K562 (cell line): ENCODE measurements around the gene PHLDB3. TPM values are rescaled to one million over a fixed set of nuclear protein-coding genes. Genes with fewer than 3 reads are reported as not detected.

Experiments
- ATAC-seq: fragments of 200-7000 bp; cut with Tn5 transposase; 3 replicates; pipeline ENCODE4 v1.9.1; 2020; ENCODE audit warnings: moderate library complexity
- BruUV-seq: library from RNA; stranded (reverse); fragments of 400-500 nt; replicated peaks from 2 replicates; lab custom pipeline; 2021; lab: Mats Ljungman, UMichigan
- CTCF ChIA-PET: fragments of 300-600 bp; formaldehyde crosslinking; extraction: SDS; loops from one replicate; lab custom pipeline; 2021; ENCODE audit warnings: low intra/inter-chr PET ratio; lab: Yijun Ruan, JAX
- POLR2A ChIA-PET: fragments of 300-600, 350-650 bp; sonication (Branson Sonifier 250); formaldehyde crosslinking; extraction: SDS; loops from one replicate; lab custom pipeline; 2021; ENCODE audit warnings: antibody characterized with exemption, inconsistent platforms; lab: Yijun Ruan, JAX
- DNase-seq, 4 experiments: peaks; one replicate each; pipeline versions ENCODE4 v3.0.0 to v3.0.0-alpha.2; 2011 to 2018; ENCODE audit warnings: low spot score in 3 of 4, mixed read lengths in 3 of 4; ENCODE audit errors: extremely low read depth in 1 of 4
- FAIRE-seq: peaks from 2 replicates; lab custom pipeline; 2011; peaks lifted over from hg19 to GRCh38; lab: Jason Lieb, UNC
- H2AFZ ChIP-seq: 2 replicates; pipeline ENCODE4 v1.6.0; 2011; ENCODE audit warnings: low read depth, low read length, control low read depth, inconsistent platforms
- H3K27ac ChIP-seq: fragments of 200-600 bp; 3 replicates; pipeline ENCODE4 v1.8.0; 2011; ENCODE audit warnings: low read depth, mild to moderate bottlenecking, control low read depth, inconsistent platforms, low read length, moderate library complexity, mixed read lengths; ENCODE audit errors: extremely low read depth
- H3K27me3 ChIP-seq, 2 experiments: fragments of 300-600 bp in 1 of 2; 2 replicates in 1 of 2; 3 replicates in 1 of 2; pipeline versions ENCODE4 v1.6.0 to v1.8.0; 2011; ENCODE audit warnings: inconsistent platforms in 2 of 2, low read length in 2 of 2, mild to moderate bottlenecking in 1 of 2, mixed read lengths in 1 of 2, moderate library complexity in 1 of 2; ENCODE audit not compliant: control insufficient read depth in 2 of 2, insufficient read depth in 2 of 2
- H3K36me3 ChIP-seq: fragments of 300-600 bp; 3 replicates; pipeline ENCODE4 v1.8.0; 2011; ENCODE audit warnings: mild to moderate bottlenecking, low read length, inconsistent platforms; ENCODE audit not compliant: control insufficient read depth, insufficient read depth
- H3K4me1 ChIP-seq, 2 experiments: fragments of 200-600 bp in 1 of 2; replicated peaks in 1 of 2; 2 replicates in 1 of 2; 3 replicates in 1 of 2; pipeline versions ENCODE4 v1.5.1 to v1.8.0; 2011; ENCODE audit warnings: inconsistent platforms in 2 of 2, low read length in 2 of 2, mild to moderate bottlenecking in 1 of 2, mixed read lengths in 1 of 2, moderate library complexity in 1 of 2; ENCODE audit not compliant: control insufficient read depth in 2 of 2, insufficient read depth in 2 of 2
- H3K4me2 ChIP-seq: 2 replicates; pipeline ENCODE4 v1.6.1; 2011; ENCODE audit warnings: low read length, control low read depth, inconsistent platforms, mixed read lengths; ENCODE audit not compliant: insufficient read depth
- H3K4me3 ChIP-seq: fragments of 200-600 bp; sonication (generic), shearing (Covaris generic); 2 replicates; pipeline ENCODE4 v1.5.1; 2016; ENCODE audit warnings: control low read depth, inconsistent platforms
- H3K79me2 ChIP-seq: fragments of 200-600 bp; 3 replicates; pipeline ENCODE4 v1.8.0; 2011; ENCODE audit warnings: low read length, inconsistent platforms; ENCODE audit not compliant: control insufficient read depth, insufficient read depth
- H3K9ac ChIP-seq, 2 experiments: 2 replicates each; pipeline versions ENCODE4 v1.6.0 to v1.6.1; 2011; ENCODE audit warnings: low read depth in 2 of 2, low read length in 2 of 2, control low read depth in 1 of 2, inconsistent platforms in 1 of 2, mild to moderate bottlenecking in 1 of 2, mixed read lengths in 1 of 2; ENCODE audit not compliant: insufficient read depth in 1 of 2
- H3K9me1 ChIP-seq: one replicate; pipeline ENCODE4 v1.6.0; 2011; ENCODE audit warnings: inconsistent platforms, mild to moderate bottlenecking, low read length, moderate library complexity; ENCODE audit not compliant: control insufficient read depth, insufficient read depth
- H3K9me3 ChIP-seq: replicated peaks from 2 replicates; pipeline ENCODE4 v1.5.1; 2011; ENCODE audit warnings: low read depth, low read length, inconsistent platforms; ENCODE audit not compliant: control insufficient read depth, insufficient read depth
- H4K20me1 ChIP-seq: replicated peaks from 2 replicates; pipeline ENCODE4 v1.6.1; 2011; ENCODE audit warnings: low read length, inconsistent platforms, mixed read lengths; ENCODE audit not compliant: control insufficient read depth, insufficient read depth
- CBFA2T2 ChIP-seq: fragments of 450-650 bp; conservative IDR thresholded peaks from 2 replicates; pipeline ENCODE4 v1.6.1; 2017; ENCODE audit warnings: mild to moderate bottlenecking
- KAT7 ChIP-seq: sonication (generic); formaldehyde crosslinking; IDR thresholded peaks from 2 replicates; pipeline ENCODE4 v1.8.0; 2022; ENCODE audit warnings: missing genetic modification reagents, mild to moderate bottlenecking, borderline replicate concordance
- PHF8 ChIP-seq: fragments of 200-600 bp; sonication (generic); IDR thresholded peaks from 2 replicates; pipeline ENCODE4 v1.6.1; 2012; ENCODE audit warnings: mixed run types, mild to moderate bottlenecking, inconsistent platforms, low read length, moderate library complexity, borderline replicate concordance
- TSHZ1 ChIP-seq: fragments of 250-450 bp; sonication (Bioruptor Pico); IDR thresholded peaks from 2 replicates; pipeline ENCODE4 v1.4.0; 2020; ENCODE audit warnings: mild to moderate bottlenecking, moderate library complexity
- WGBS: fragments of 100-300 bp; shearing (Covaris generic); methylation state at CpG from one replicate; pipeline ENCODE4 v1.1.6; 2016; ENCODE audit warnings: low coverage, mixed read lengths; ENCODE audit not compliant: insufficient coverage; ENCODE audit errors: missing lambda C conversion rate; 5-methylcytosine and 5-hydroxymethylcytosine counted together
- in situ Hi-C: fragments of 300-500 bp; cut with MboI; formaldehyde crosslinking; loops from 4 replicates; pipeline ENCODE4 v1.15.0; 2018; ENCODE audit warnings: inconsistent platforms, mixed read lengths
- intact Hi-C: fragments of 100-400 bp; cut with micrococcal nuclease; formaldehyde crosslinking; loops from 2 replicates; pipeline ENCODE4 v1.14.2; 2022
- polyA plus RNA-seq, 8 experiments: library from polyadenylated mRNA; depleted of rRNA in 4 of 8; stranded (reverse) in 5 of 8; unstranded in 3 of 8; fragments of >200 nt; fragmentation: Nextera tagmentation in 2 of 8; fragmentation: Illumina TruSeq in 1 of 8; extraction: Ambion mirVana in 2 of 8; extraction: Trizol in 1 of 8; gene quantifications; 2 replicates each; pipeline versions ENCODE4 v1.2.1 to v1.2.3, GENCODE V29; 2011 to 2014; ENCODE audit warnings: inconsistent platforms in 1 of 8, missing spikeins in 1 of 8
- total RNA-seq, 7 experiments: library from RNA; depleted of rRNA in 6 of 7; stranded (reverse); fragments of >200 nt in 6 of 7; fragmentation: Illumina TruSeq in 2 of 7; extraction: Trizol in 2 of 7; gene quantifications; 2 replicates each; pipeline versions ENCODE4 v1.2.1 to v1.2.3, GENCODE V29; 2011 to 2021; ENCODE audit warnings: low replicate concordance in 1 of 7

The PHLDB3 gene
- total and polyA plus RNA-seq, 9 of the 15 experiments (the other 6 are each of a cell fraction or from before 2014, with no cell fraction given): 0.04 to 23.5 (median 3.9) TPM

- Histone ChIP-seq H3K79me2 (no peaks in the 10 kb centered on the region), H3K9me3 (no peaks in the 10 kb centered on the region), H3K36me3 (no peaks in the 10 kb centered on the region), H3K27ac (no peak overlapping the region), H4K20me1 (no peaks in the 10 kb centered on the region), H3K4me3 (no peak overlapping the region), H3K9ac (no peak overlapping the region), H3K9me1 (no peaks in the 10 kb centered on the region), H3K4me1 (no peaks in the 10 kb centered on the region; a peak in 1 of 5 replicates), H2AFZ (no peak overlapping the region), H3K27me3 (peaks cover 0 to 4% of the 10 kb centered on the region in 2 experiments; a peak in 1 of 5 replicates), H3K4me2 (no peak overlapping the region)
- ChIA-PET CTCF (interaction anchor here (2.3 kb wide), 1 partner anchor 86 kb away, joined by 22 read pairs; no protein-coding TSS in a partner anchor), POLR2A (no interaction called here)
- no peak for TF ChIP-seq TSHZ1
- no peak for TF ChIP-seq PHF8
- TF ChIP-seq KAT7 (CRISPR knock-in tag): no peak
- TF ChIP-seq CBFA2T2: no peak
- BruUV-seq: no TSS peak
- in situ Hi-C loops: no loop called here
- WGBS: 2% methylated on average over 6 of the region's 6 CpGs
- FAIRE-seq: no peak
- no peak for DNase-seq
- intact Hi-C loops: loop anchor here (1.0 kb wide), 1 partner anchor 86 kb away; no protein-coding TSS in a partner anchor
- no peak for ATAC-seq
These were observed 70.9 kb downstream of the PHLDB3 start for GRCh38 chr19:43433689-43434088.
